ENCODE data around the gene CDC5L.
"Not testable (repeated sequence)": the region's sequence is repeated elsewhere in the genome, so short reads cannot be mapped to it uniquely, and the experiment has no call there.

The CDC5L gene

DNA sequence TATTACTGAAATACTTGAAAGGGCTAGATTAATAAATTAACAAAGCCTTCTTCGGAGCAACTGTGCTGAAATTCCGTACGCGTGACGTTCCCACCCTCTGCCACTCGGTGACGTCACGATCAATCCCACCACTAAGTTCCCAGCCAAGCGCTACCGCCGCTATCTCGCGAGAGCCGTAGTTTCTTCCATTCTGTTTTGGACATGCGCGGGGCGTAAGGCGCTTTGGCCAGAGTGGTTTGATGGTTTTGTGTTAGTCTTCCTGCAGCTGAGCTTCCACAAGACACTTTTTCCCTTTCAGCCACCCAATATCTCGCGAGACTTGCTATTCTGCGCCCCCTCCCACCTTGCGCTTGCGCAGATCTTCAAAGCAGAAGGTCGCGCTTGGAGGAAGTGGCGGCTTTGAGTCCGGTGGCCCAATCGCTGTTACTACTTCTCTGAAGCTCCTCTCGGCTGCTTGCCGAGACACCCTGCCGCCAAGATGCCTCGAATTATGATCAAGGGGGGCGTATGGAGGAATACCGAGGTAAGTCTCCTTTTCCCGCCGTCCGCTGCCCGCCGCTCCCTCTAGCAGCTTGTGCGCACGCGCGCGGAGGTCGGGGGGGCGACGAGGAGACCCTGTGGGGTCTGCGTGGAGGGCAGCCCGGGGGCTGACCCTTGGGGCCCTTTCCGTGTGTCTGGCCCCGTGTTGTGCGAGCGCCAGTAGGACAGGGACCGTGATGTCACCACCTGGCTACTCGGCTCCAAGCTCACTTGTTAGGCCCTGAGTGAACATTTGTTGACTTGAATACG, at the start of gene CDC5L:
Gene CDC5L, plus strand, starts transcription at position 361 of the 789 bp plus-strand sequence. Its CDS starts 118 bp downstream, at position 479.
- DNase-seq, result peak; percentile 96

DNA sequence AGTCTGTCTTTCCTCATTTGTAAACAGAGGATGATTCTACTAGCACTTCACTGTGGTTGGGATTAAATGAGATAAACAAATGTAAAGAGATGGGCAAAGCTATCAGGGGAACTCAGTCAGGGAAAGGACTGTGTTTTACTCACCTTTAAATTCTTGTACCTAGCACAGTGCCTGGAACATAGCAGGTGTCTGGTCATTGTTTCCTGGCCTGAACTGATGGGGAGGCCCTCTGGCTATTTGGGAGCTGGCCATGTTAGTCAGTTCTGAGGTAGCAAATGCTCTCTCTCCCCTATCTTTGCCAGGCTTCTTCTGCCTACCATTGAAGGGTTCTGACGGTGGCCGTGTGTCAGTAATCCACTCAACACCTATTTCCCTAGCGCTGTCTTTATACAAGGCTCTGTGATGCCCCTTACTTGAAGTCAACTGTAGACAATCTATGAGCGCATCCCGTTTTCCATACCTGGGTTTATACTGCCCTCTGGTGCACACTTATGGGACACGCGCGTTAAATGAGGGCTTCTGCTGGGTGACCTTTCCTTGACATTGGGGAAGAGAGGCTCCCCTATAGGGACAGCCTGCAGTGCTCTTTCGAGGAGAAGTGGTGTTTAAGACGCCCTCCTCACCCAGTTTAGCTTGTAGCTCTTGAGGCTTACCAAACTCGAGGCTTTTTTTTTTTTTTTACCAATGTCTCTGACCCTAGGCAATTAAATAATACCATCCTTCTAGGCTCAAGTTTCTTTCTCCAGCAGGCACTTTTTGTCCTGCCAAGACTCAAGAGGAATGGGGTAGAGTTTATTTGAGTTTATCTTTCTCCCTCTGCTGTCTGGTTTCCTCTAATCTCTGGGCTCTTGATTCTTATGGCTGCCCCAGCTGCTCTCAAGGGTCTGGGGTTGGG, 49.0 kb upstream of the CDC5L start:
- peak; percentile 18 for DNase-seq

DNA sequence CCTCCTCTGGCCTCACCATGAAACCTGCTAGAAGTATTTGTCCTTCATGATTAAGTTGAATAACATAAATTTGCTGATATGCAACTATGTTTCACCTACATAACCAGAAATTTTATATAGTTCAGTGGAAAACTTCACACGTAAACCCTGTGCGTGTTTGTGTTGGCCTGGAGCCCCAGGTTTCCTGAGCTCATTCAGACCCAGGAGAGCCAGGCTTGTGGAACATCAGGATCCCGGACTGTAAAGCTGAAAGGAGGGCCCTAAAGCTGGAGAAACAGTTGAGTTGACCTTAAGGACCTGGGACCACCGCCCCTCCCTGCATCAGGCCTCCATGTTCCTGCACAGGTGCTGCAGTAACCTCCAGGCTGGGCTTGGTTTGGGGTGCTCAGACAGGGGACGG, 48.2 kb upstream of the CDC5L start:
- DNase-seq, result no peak

DNA sequence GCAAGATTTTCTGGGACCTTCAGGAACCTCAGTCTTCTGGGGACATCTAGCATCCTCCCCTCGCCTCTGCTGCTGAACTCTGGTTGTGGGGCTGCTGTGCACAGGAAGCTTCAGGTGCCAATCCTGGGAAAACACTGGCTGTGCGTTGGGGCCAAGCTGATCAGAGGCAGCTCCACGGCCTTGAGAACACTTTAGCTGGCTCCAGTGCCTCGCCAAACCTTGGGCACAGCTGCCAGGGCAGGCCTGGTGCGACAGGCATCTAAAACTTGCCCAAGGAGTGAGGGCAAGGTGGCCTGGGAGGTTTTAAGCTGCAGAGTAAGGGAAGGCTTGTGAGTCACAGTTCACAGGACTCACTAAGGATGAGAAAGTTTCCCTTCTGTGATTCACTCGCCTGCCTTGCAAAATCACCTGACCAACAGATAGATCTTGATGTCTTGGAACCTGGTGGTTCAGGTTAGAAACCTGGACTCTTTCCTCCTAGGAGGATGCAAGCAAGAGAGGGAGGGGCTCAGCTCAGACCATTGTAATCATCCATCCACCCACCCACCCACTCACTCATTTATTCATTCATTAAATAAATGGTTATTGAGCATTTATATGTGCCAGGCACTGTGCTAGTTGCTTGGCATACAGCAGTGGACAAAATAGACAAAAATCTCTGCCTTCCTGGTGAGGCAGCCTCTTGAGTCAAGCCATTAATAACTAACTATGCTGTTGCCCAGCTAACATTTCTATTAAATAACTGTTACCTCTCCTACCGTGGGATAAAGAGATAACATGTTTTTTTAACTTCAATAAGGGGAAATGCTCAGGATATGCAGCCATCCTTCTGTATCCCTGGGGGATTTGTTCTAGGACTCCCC, 47.5 kb upstream of the CDC5L start:
- no peak for DNase-seq

DNA sequence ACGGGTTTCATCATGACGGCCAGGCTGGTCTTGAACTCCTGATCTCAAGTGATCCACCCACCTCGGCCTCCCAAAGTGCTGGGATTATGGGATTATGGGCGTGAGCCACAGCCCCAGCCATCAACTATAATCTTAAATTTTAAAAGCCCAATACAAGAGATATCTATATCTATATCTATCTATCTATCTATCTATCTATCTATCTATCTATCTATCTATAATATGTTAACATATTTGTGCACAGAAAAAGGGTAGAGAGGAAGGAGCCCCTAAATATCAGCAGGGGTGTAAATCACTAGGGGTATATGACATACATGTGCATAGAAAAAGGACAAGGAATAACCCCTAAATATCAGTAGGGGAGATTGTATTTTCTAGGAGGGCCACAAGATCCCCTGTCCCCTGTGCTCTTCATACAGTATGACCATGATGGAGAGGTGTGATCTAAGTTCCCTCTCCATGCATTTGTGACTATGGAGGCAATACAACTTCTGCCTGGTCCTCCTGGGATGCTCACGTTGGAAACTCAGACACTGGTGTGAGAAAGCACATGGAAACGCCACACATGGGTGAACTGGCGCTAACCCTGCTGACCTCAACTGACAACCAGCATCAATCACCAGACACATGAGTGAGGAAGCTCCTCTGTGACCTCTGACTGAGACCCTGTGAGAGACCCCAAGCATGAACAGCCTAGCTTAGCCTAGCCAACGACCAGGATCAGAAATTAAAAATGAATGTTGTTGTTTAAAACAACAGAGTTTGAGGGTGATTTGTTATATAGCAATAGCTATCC, 46.2 kb upstream of the CDC5L start:
- no peak for DNase-seq

DNA sequence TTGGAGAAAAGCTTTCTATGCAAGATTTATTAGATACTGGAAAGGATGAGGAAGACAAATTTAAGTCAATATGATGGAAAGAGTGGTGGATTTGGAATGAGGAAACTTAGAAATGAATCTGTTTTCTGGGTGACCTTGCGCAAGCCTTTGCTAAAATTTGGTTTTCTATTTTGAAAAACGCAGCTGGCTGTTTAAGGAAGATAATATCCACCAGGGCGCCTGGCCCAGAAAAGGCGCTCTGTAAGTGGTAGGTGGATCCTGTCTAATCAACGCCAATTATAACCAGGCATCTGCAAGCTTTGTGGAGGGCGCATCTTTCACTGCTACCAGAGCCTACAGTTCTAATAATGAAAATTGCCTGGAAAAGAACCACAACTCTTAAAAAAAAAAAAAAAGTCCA, 45.5 kb upstream of the CDC5L start:
- DNase-seq, result no peak

DNA sequence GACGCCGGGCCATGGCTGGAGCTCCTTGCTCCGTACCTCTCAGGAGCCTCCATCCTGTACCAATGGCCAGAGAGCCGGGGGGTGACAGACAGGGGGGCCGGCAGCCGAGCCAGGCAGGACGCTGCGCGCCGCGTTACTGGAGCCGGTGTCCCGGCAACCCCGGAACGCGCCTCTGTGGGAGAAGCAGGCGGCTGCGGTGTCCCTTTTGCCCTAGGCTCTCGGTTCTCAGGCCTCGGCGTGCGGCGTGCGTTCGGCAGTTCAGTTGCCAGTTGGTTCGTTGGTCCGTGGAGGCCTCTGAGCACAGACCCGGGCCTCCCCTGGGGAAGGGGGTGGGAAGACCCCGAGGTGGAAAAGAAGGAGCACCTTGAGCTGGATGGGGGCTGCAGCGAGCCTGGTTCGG, 45.0 kb upstream of the CDC5L start, which contains the start of gene SPATS1:
Gene SPATS1, plus strand, starts transcription at position 162 of the 400 bp plus-strand sequence. CDS start 446 bp downstream, outside the sequence.
- no peak for DNase-seq

DNA sequence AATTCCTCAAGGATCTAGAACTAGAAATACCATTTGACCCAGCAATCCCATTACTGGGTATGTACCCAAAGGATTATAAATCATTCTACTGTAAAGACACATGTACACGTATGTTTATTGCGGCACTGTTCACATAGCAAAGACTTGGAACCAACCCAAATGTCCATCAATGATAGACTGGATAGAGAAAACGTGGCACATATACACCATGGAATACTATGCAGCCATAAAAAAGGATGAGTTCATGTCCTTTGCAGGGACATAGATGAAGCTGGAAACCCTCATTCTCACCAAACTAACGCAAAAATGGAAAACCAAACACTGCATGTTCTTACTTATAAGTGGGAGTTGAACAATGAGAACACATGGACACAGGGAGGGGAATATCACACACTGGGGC, 40.7 kb upstream of the CDC5L start:
- DNase-seq, result not testable (repeated sequence)

DNA sequence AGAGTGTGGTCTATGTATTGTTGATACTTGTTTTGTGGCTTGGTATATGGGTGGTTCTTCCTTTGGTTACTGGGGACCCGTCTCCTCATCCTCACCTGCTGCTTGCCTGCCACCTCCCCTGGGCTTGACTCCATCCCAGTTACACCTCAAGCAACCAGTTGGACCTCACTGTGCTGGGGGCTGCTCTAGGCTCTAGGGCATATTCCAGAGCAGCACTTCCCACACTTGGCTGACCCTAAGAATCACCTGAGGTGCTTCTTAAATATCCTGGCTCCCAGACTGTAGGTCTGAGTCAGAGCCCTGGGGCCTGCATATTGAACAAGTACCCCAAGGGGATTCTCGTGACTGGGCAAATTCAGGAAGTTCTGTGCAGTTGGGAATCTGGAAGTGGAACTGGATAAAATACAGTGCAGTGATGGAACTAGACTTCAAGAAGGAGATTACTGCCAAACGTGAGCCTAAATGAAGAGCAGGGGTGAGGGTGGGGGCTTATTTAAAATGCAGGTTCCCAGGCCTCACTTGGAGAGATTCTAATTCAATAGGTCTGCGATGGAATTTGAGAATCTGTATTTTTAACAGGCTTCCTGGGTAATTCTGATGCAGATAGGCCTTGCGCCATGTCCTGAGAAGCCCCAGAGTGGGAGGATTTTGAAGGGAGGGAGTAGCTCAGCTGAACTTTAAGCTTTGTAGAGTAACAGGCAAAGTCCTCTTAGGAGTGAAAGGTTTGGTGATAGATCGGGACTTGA, 37.4 kb upstream of the CDC5L start:
- DNase-seq, result no peak

DNA sequence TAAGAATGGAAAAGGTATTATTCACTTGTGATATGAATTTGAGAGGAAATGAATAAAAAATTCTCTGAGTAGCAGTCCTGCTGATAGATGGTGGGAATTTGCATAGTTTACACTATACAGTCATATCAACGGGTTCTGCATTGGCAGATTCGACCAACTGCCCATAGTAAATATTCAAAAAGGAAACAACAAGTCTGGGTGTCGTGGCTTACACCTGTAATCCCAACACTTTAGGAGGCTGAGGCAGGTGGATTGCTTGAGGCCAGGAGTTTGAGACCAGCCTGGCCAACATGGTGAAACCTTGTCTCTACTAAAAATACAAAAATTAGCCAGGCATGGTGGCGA, 36.9 kb upstream of the CDC5L start:
- DNase-seq, result not testable (repeated sequence)

DNA sequence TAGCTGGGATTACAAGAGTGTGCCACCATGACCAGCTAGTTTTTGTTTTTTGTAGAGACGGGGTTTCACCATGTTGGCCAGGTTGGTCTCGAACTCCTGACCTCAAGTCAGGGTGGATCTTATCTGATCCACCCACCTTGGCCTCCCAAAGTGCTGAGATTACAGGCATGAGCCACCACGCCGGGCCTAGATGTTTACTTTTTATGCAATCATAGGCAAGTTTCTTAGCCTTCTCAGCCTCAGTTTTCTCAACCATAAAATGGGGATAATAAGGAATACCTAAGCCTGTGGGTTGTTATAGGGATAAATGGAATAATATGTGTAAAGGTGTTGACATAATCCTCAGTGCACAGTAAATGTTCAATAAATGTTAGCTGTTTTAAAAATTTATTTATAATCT, 35.2 kb upstream of the CDC5L start:
- DNase-seq, result no peak

DNA sequence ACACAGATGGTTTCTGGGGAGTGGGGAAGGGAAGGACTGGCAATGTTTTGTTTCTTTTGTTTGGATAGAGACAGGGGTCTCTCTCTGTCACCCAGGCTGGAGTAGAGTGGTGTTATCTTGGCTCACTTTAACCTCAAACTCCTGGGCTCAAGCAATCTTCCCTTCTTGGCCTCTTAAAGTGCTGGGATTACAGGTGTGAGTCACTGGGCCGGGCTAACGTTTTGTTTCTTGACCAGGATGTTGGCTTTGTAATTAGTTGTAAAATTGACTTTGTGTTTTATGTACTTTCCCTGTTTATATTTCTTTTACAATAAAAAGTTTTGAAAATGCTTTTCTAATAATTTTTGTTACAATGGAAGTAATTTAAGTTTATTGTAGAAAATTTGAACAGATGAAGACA, 34.2 kb upstream of the CDC5L start:
- DNase-seq, result no peak

DNA sequence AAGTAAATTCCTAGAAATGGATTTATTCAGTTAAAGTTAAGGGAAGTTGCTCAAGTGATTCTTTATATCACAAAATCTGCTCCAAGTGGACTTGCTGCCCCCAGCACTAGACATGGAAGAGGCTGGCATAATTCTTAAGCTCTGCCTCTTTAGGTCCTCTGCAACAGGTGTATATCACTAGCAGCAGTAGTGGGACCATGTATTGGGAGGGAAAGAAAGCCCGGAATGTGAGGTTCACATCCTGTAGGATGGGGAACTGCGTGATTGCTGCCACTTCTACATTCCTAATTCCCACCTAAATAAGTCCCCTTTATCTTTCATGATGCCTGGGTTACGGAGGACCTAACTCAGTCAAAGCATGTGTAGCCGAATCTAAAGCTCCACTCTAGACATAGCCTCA, 31.9 kb upstream of the CDC5L start:
- DNase-seq, result no peak

DNA sequence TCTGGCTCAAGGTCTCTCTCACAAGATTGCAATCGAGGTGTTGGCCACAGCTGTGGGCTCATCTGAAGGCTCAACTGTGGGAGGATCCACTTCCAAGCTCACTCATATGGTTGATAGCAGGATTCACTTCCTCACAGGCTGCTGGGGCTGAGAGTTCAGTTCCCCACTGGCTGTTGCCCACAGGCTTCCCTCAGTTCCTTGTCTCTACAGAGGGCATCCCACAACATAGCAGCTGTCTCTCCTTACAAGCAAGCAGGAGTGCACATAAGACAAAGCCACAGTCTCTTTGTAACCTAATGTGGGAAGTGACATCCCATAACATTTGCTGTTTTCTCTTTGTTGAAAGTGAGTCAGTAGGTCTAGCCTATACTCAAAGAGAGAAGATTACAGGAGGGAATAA, 31.0 kb upstream of the CDC5L start:
- no peak for DNase-seq

DNA sequence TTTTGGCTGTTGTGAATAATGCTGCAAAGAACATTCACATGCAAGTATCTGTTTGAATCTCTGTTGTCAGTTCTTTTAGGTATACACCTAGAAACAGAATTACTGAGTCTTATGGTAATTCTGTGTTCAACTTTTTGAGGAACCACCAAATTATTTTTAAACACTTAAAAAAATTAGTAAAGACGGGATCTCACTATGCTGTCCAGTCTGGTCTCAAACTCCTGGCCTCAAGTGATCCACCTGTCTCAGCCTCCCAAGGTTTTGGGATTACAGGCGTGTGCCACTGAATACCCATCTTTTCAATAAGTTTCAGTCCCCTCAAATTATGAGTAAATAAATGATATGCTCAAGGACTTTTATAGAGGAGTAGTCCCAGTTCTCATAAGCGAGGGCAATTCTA, 27.5 kb upstream of the CDC5L start:
- no peak for DNase-seq

DNA sequence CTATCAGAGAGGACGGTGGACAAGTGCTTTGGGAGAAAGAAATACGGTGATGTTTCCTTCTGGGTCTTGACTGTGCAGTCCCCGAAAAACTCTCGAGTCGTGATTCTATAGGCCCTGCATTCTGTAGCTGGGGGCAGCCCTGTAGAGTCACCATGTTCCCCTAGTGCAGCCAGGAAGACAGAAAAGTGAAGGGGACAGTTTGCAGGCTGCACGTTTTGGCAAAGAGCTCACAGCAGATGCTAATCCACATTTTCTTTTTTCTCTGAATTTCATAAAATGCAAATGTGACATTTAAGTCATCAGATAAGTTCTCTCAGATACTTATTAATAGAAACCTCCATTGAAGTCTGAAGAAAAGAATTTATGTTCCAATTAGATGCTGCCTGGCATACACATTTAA, 25.6 kb upstream of the CDC5L start:
- no peak for DNase-seq

DNA sequence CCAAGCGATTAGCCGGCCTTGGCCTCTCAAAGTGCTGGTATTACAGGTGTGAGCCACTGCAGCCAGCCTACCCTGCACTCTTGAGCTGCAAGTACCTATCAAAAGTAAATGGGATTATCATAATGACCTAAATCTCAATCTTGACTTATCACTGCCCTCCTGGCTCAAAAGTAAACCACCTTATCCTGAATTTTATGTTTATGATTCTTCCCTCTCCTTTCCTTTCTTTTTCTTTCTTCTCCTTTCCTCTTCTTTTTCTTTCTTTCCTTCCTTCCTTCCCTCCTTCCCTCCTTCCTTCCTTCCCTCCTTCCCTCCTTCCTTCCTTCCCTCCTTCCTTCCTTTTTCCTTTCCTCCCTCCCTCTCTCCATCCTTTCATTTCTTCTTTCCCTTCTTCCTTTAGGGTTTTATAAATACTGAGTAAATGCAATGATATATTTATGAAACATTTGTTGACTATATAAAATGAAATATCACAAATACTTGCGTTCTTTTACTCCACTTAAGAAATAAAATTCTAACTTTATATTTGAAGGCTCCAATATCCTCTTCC, 24.1 kb upstream of the CDC5L start:
- DNase-seq, result no peak

DNA sequence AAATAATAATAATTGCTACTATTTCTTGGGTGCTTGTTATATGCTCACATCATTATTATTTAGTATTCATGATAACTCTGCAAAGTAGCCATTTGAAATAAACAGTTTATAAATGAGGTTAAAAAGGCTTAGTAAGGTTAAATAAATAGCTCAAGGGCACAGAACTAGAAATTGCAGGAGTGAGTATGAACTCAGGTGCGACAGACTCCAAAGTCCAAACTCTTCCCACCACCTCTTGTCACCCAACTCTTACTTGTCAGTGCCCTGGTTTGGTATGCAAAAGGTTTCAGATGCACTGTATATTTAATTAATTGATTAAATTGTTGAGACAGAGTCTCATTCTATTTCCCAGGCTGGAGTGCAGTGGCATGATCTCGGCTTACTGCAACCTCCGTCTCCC, 20.7 kb upstream of the CDC5L start:
- no peak for DNase-seq

DNA sequence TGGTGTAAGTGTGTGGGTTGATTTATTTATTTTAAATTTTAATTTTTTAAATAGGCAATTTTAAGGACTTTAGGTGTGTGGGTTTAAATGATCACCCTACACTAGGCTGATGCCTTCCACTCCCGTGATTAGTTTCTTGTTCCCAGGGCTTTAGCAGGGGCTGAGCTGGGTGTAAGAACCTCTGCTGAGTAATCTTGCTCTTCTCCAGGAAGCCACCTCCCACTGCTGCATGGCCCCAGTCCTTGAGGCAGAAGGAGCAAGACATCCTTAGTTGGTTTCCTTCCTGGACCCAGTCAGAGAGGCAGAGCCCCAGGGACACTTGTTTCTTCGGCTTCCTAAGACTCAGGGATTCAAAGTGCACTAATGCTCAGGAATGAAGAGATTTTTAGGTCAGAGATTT, 19.8 kb upstream of the CDC5L start:
- no peak for DNase-seq

DNA sequence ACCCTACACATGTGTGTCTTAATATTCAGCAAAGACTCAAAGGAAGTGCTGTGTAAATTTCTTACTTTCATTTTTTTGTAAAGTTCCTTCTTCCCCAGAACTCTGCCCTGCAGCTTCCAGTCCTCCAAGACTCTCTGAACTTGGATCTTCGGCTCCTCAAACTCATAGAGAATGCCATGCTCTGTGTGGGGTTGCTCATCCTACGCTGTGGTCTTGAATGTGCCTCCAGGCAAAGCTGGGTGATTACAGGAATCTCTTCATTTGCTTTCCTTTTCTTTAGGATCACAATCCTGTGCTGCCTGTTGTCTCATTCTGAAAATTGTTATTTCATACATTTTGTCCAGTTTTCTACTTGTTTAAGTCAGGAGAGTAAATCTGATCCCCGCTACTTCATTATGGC, 14.5 kb upstream of the CDC5L start:
- DNase-seq, result no peak

DNA sequence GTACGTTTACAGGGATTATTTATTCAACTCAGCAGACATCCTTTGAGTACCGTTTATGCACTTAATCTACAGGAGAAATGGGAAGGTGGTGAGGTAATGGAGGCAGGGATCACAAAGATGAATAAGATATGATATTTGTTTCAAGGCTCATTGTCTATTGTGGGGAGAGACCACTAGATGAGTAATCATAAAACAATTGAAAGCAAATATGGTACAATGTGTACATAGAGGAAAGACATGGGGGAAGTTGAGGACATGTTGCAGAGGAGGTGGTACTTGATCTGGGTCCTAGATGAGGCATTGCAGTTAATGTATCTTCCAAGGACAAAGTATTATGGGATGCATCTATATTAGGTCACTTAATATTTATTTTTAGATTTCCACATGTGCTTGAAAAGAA, 13.7 kb upstream of the CDC5L start:
- DNase-seq, result no peak
